SK-N-SH (cell line): ENCODE data around the gene ZNF689. TPM values are rescaled to one million over a fixed set of nuclear protein-coding genes. Genes with fewer than 3 reads are reported as not detected.

ENCODE experiments used
- CTCF ChIA-PET: fragments of 300-600, 350-600 bp; formaldehyde crosslinking; extraction: SDS; loops from one replicate; lab custom pipeline; 2021; lab: Yijun Ruan, JAX
- POLR2A ChIA-PET: fragments of 350-600 bp; sonication (Branson Sonifier 250); formaldehyde crosslinking; extraction: SDS; loops from one replicate; lab custom pipeline; 2020; ENCODE audit warnings: antibody characterized with exemption, inconsistent platforms; lab: Yijun Ruan, JAX
- DNase-seq: peaks from one replicate; pipeline ENCODE4 v3.0.0; 2012
- H2AFZ ChIP-seq: fragments of 200-600 bp; sonication (generic); 2 replicates; pipeline ENCODE4 v1.8.1; 2016; ENCODE audit warnings: antibody characterized with exemption, mild to moderate bottlenecking, low read depth
- H3F3A ChIP-seq: fragments of 200-600 bp; sonication (generic); replicated peaks from 2 replicates; pipeline ENCODE3; 2016; ENCODE audit warnings: antibody characterized with exemption, mild to moderate bottlenecking; ENCODE audit not compliant: insufficient read depth
- H3K27ac ChIP-seq, 2 experiments: fragments of 200-500 bp in 1 of 2; fragments of 200-600 bp in 1 of 2; sonication (Bioruptor generic) in 1 of 2; sonication (generic), shearing (Covaris generic) in 1 of 2; 2 replicates each; pipeline versions ENCODE4 v1.5.1 to v1.6.1; 2014 to 2016; ENCODE audit warnings: low read depth in 2 of 2, inconsistent platforms in 1 of 2, low read length in 1 of 2, mild to moderate bottlenecking in 1 of 2, mixed read lengths in 1 of 2
- H3K27me3 ChIP-seq: fragments of 200-600 bp; sonication (generic), shearing (Covaris generic); 2 replicates; pipeline ENCODE4 v1.6.1; 2016; ENCODE audit warnings: mixed run types; ENCODE audit not compliant: insufficient read depth
- H3K36me3 ChIP-seq, 2 experiments: fragments of 200-500 bp in 1 of 2; fragments of 200-600 bp in 1 of 2; sonication (Bioruptor generic) in 1 of 2; sonication (generic) in 1 of 2; replicated peaks in 1 of 2; 2 replicates each; pipeline versions ENCODE3 to v1.5.1; 2014 to 2016; ENCODE audit warnings: low read length in 1 of 2, mild to moderate bottlenecking in 1 of 2; ENCODE audit not compliant: insufficient read depth in 2 of 2, control insufficient read depth in 1 of 2
- H3K4me1 ChIP-seq, 2 experiments: fragments of 200-500 bp in 1 of 2; fragments of 200-600 bp in 1 of 2; sonication (Bioruptor generic) in 1 of 2; sonication (generic), shearing (Covaris generic) in 1 of 2; 2 replicates each; pipeline versions ENCODE4 v1.5.1 to v1.6.1; 2014 to 2016; ENCODE audit warnings: low read depth in 1 of 2, low read length in 1 of 2, mixed run types in 1 of 2; ENCODE audit not compliant: insufficient read depth in 2 of 2, control insufficient read depth in 1 of 2
- H3K4me2 ChIP-seq: fragments of 200-600 bp; sonication (generic), shearing (Covaris generic); 2 replicates; pipeline ENCODE4 v1.6.1; 2017; ENCODE audit warnings: mixed run types
- H3K4me3 ChIP-seq, 2 experiments: fragments of 200-500 bp in 1 of 2; fragments of 200-600 bp in 1 of 2; sonication (Bioruptor generic) in 1 of 2; sonication (generic), shearing (Covaris generic) in 1 of 2; 2 replicates each; pipeline versions ENCODE4 v1.5.1 to v1.8.1; 2014 to 2016; ENCODE audit warnings: low read depth in 2 of 2, inconsistent platforms in 1 of 2, low read length in 1 of 2, mild to moderate bottlenecking in 1 of 2, mixed read lengths in 1 of 2, moderate library complexity in 1 of 2
- H3K79me2 ChIP-seq: fragments of 200-600 bp; sonication (generic); 2 replicates; pipeline ENCODE4 v1.8.1; 2017; ENCODE audit warnings: mild to moderate bottlenecking; ENCODE audit not compliant: insufficient read depth
- H3K9ac ChIP-seq: fragments of 200-600 bp; sonication (generic); 2 replicates; pipeline ENCODE4 v1.6.1; 2017; ENCODE audit warnings: mixed run types
- H3K9me2 ChIP-seq: fragments of 200-600 bp; sonication (generic); 2 replicates; pipeline ENCODE4 v1.6.1; 2017; ENCODE audit warnings: mixed run types
- H3K9me3 ChIP-seq: fragments of 200-600 bp; sonication (generic); 2 replicates; pipeline ENCODE4 v1.6.1; 2017; ENCODE audit warnings: mixed run types, mild to moderate bottlenecking, moderate library complexity
- H4K20me1 ChIP-seq: fragments of 200-600 bp; sonication (generic); 2 replicates; pipeline ENCODE4 v1.6.1; 2017; ENCODE audit warnings: mild to moderate bottlenecking, mixed run types; ENCODE audit not compliant: insufficient read depth
- CHD2 ChIP-seq: fragments of 150-350 bp; IDR thresholded peaks from 2 replicates; pipeline ENCODE4 v1.6.1; 2018; ENCODE audit warnings: low read length; ENCODE audit not compliant: partially characterized antibody
- ELF1 ChIP-seq: IDR thresholded peaks from 2 replicates; pipeline ENCODE4 v1.4.0; 2012
- EZH2phosphoT487 ChIP-seq: fragments of 200-600 bp; sonication (generic); IDR thresholded peaks from 2 replicates; pipeline ENCODE4 v1.6.1; 2017; ENCODE audit warnings: low read depth, mixed run types, mild to moderate bottlenecking, antibody characterized with exemption, moderate library complexity, borderline replicate concordance
- FOSL2 ChIP-seq: IDR thresholded peaks from 2 replicates; pipeline ENCODE4 v1.4.0; 2012; ENCODE audit warnings: low read depth, mild to moderate bottlenecking, moderate library complexity, borderline replicate concordance
- GABPA ChIP-seq: IDR thresholded peaks from 2 replicates; pipeline ENCODE4 v1.4.0; 2012; ENCODE audit warnings: low read depth, mild to moderate bottlenecking
- JUND ChIP-seq: IDR thresholded peaks from 2 replicates; pipeline ENCODE4 v1.4.0; 2012
- MEF2A ChIP-seq: IDR thresholded peaks from 2 replicates; pipeline ENCODE4 v1.4.0; 2012; ENCODE audit warnings: low read depth, borderline replicate concordance
- POLR2AphosphoS5 ChIP-seq: IDR thresholded peaks from 2 replicates; pipeline ENCODE4 v1.6.1; 2012; ENCODE audit warnings: low read depth, low read length
- RCOR1 ChIP-seq: fragments of 150-350 bp; IDR thresholded peaks from 2 replicates; pipeline ENCODE4 v1.6.1; 2017; ENCODE audit warnings: antibody characterized with exemption, low read length
- RFX5 ChIP-seq: IDR thresholded peaks from 2 replicates; pipeline ENCODE4 v1.6.1; 2012; ENCODE audit warnings: mild to moderate bottlenecking, improper control_type of control experiment, low read length
- RXRA ChIP-seq: IDR thresholded peaks from 2 replicates; pipeline ENCODE4 v1.4.0; 2012; ENCODE audit warnings: low read depth, mild to moderate bottlenecking, borderline replicate concordance
- TEAD4 ChIP-seq: IDR thresholded peaks from 2 replicates; pipeline ENCODE4 v1.4.0; 2012; ENCODE audit warnings: mild to moderate bottlenecking, borderline replicate concordance; ENCODE audit not compliant: insufficient read depth
- WGBS: methylation state at CpG from one replicate; pipeline ENCODE4 v1.1.6; 2017; ENCODE audit warnings: low lambda C conversion rate; 5-methylcytosine and 5-hydroxymethylcytosine counted together
- polyA plus RNA-seq, 3 experiments: library from polyadenylated mRNA; depleted of rRNA; stranded (reverse); fragments of >200 nt; gene quantifications; 2 replicates each; pipeline ENCODE4 v1.2.3, GENCODE V29; 2012
- TF ChIP-seq, protein P1 (sequence below): IDR thresholded peaks from 2 replicates; pipeline ENCODE4 v1.4.0; 2012; ENCODE audit warnings: low read depth, borderline replicate concordance
- TF ChIP-seq, protein P2 (sequence below): IDR thresholded peaks from 2 replicates; pipeline ENCODE4; 2012
- TF ChIP-seq, protein P3 (sequence below): fragments of 150-350 bp; IDR thresholded peaks from 2 replicates; pipeline ENCODE4 v1.6.1; 2016; ENCODE audit warnings: mild to moderate bottlenecking, low read depth, low read length
- TF ChIP-seq, protein P4 (sequence below): IDR thresholded peaks from 2 replicates; pipeline ENCODE4 v1.6.1; 2012; ENCODE audit warnings: mild to moderate bottlenecking, low read depth, low read length, moderate library complexity
- TF ChIP-seq, protein P5 (sequence below): IDR thresholded peaks from 2 replicates; pipeline ENCODE4 v1.4.0; 2012; ENCODE audit warnings: low read depth

The ZNF689 gene
- polyA plus RNA-seq, 1 of the 3 experiments (the other 2 are of a cell fraction) = 2.9 TPM

DNA sequence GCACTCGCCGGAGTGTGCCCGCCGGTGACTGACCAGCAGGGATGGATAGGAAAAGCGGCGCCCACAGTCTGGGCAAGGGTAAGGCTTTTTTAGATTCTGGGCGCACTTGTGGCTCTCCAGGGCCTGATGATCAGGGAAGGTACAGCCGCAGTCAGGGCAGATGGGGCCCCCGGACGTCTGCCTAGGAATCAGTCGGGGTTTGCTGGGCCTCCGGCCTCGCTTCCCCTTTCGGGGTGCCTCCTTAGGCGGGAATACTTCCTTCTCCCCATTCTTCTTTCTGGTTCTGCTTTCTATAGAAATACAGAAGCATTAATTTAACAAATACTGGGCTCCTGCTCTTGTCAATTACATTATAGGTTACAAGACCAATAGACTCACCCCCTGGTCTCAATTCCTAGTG is 5.0 kb downstream of the ZNF689 start:
- no peak for TF ChIP-seq RCOR1
- TF ChIP-seq GABPA = no peak
- no peak for TF ChIP-seq JUND
- TF ChIP-seq, protein P1, sequence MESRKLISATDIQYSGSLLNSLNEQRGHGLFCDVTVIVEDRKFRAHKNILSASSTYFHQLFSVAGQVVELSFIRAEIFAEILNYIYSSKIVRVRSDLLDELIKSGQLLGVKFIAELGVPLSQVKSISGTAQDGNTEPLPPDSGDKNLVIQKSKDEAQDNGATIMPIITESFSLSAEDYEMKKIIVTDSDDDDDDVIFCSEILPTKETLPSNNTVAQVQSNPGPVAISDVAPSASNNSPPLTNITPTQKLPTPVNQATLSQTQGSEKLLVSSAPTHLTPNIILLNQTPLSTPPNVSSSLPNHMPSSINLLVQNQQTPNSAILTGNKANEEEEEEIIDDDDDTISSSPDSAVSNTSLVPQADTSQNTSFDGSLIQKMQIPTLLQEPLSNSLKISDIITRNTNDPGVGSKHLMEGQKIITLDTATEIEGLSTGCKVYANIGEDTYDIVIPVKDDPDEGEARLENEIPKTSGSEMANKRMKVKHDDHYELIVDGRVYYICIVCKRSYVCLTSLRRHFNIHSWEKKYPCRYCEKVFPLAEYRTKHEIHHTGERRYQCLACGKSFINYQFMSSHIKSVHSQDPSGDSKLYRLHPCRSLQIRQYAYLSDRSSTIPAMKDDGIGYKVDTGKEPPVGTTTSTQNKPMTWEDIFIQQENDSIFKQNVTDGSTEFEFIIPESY = no peak
- no peak for TF ChIP-seq FOSL2
- no peak for TF ChIP-seq EZH2phosphoT487
- no peak for TF ChIP-seq MEF2A
- no peak for TF ChIP-seq RFX5
- TF ChIP-seq RXRA = no peak
- TF ChIP-seq, protein P2, sequence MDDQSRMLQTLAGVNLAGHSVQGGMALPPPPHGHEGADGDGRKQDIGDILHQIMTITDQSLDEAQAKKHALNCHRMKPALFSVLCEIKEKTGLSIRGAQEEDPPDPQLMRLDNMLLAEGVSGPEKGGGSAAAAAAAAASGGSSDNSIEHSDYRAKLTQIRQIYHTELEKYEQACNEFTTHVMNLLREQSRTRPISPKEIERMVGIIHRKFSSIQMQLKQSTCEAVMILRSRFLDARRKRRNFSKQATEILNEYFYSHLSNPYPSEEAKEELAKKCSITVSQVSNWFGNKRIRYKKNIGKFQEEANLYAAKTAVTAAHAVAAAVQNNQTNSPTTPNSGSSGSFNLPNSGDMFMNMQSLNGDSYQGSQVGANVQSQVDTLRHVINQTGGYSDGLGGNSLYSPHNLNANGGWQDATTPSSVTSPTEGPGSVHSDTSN = no peak
- Histone ChIP-seq H3K79me2 (peaks cover 25% of the 10 kb centered on the region), H3K9me3 (no peaks in the 10 kb centered on the region), H3K27me3 (no peaks in the 10 kb centered on the region), H4K20me1 (no peaks in the 10 kb centered on the region), H3K4me1 (peaks cover 5 to 6% of the 10 kb centered on the region in 2 experiments; a peak in 2 of 4 replicates), H3K9me2 (no peaks in the 10 kb centered on the region), H3K9ac (no peak overlapping the region), H3F3A (peaks cover 4% of the 10 kb centered on the region), H3K4me3 (no peak overlapping the region), H2AFZ (no peak overlapping the region), H3K27ac (no peak overlapping the region), H3K4me2 (no peak overlapping the region), H3K36me3 (peaks cover 22 to 35% of the 10 kb centered on the region in 2 experiments)
- ChIA-PET CTCF (interaction anchor here (1.6 kb wide), 1 partner anchor 10 kb away, joined by 6 read pairs; no protein-coding TSS in a partner anchor), POLR2A (interaction anchor here (0.6 kb wide), 1 partner anchor 114 kb away, joined by 5 read pairs; no protein-coding TSS in a partner anchor)
- WGBS = 92% methylated on average over 10 of the region's 15 CpGs
- DNase-seq = no peak

DNA sequence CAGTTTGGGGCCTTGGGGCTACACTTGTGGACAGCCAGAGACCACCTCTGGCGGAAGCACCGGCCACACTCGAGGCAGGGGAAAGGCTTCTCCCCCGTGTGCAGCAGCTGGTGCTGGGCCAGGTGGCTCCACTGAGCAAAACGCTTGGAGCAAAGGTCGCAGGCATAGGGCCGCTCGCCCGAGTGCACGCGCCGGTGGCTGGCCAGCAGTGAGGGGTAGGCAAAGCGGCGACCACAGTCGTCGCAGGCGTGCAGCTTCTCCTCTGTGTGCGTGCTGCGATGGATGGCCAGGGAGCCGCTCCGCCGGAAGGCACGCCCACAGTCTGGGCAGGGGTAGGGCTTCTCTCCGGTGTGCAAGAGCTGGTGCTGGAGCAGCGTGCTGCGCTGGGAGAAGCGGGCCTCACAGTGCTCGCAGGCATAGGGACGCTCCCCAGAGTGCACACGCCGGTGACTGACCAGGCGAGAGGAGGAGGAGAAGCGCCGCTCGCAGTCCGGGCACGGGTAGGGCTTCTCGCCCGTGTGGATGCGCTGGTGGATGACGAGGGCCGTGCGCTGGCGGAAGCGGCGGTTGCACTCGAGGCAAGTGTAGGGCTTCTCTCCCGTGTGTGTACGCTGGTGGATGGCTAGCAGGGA is 5.8 kb downstream of the ZNF689 start:
- Histone ChIP-seq H3K4me2 (no peak overlapping the region), H3K27ac (no peak overlapping the region), H3K27me3 (no peaks in the 10 kb centered on the region), H3K9ac (no peak overlapping the region), H3K9me2 (no peaks in the 10 kb centered on the region), H2AFZ (no peak overlapping the region), H3K79me2 (peaks cover 22% of the 10 kb centered on the region), H3K9me3 (no peaks in the 10 kb centered on the region), H4K20me1 (no peaks in the 10 kb centered on the region), H3K4me3 (no peak overlapping the region), H3K36me3 (peaks cover 22 to 35% of the 10 kb centered on the region in 2 experiments), H3K4me1 (peaks cover 5 to 6% of the 10 kb centered on the region in 2 experiments; a peak in 2 of 4 replicates), H3F3A (peaks cover 4% of the 10 kb centered on the region)
- ChIA-PET CTCF (interaction anchor here (1.0 kb wide), 1 partner anchor 32 kb away, joined by 3 read pairs; no protein-coding TSS in a partner anchor), POLR2A (no interaction called here)
- 95% methylated on average over 48 of the region's 49 CpGs for WGBS
- DNase-seq = no peak
- no peak for TF ChIP-seq FOSL2
- no peak for TF ChIP-seq RCOR1
- TF ChIP-seq TEAD4 = no peak
- no peak for TF ChIP-seq EZH2phosphoT487
- TF ChIP-seq RFX5 = no peak
- TF ChIP-seq CHD2 = no peak
- TF ChIP-seq, protein P3, sequence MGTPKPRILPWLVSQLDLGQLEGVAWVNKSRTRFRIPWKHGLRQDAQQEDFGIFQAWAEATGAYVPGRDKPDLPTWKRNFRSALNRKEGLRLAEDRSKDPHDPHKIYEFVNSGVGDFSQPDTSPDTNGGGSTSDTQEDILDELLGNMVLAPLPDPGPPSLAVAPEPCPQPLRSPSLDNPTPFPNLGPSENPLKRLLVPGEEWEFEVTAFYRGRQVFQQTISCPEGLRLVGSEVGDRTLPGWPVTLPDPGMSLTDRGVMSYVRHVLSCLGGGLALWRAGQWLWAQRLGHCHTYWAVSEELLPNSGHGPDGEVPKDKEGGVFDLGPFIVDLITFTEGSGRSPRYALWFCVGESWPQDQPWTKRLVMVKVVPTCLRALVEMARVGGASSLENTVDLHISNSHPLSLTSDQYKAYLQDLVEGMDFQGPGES = no peak
- no peak for TF ChIP-seq JUND
- TF ChIP-seq, protein P4, sequence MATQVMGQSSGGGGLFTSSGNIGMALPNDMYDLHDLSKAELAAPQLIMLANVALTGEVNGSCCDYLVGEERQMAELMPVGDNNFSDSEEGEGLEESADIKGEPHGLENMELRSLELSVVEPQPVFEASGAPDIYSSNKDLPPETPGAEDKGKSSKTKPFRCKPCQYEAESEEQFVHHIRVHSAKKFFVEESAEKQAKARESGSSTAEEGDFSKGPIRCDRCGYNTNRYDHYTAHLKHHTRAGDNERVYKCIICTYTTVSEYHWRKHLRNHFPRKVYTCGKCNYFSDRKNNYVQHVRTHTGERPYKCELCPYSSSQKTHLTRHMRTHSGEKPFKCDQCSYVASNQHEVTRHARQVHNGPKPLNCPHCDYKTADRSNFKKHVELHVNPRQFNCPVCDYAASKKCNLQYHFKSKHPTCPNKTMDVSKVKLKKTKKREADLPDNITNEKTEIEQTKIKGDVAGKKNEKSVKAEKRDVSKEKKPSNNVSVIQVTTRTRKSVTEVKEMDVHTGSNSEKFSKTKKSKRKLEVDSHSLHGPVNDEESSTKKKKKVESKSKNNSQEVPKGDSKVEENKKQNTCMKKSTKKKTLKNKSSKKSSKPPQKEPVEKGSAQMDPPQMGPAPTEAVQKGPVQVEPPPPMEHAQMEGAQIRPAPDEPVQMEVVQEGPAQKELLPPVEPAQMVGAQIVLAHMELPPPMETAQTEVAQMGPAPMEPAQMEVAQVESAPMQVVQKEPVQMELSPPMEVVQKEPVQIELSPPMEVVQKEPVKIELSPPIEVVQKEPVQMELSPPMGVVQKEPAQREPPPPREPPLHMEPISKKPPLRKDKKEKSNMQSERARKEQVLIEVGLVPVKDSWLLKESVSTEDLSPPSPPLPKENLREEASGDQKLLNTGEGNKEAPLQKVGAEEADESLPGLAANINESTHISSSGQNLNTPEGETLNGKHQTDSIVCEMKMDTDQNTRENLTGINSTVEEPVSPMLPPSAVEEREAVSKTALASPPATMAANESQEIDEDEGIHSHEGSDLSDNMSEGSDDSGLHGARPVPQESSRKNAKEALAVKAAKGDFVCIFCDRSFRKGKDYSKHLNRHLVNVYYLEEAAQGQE = no peak
- TF ChIP-seq POLR2AphosphoS5 = no peak
- TF ChIP-seq ELF1 = no peak
- TF ChIP-seq, protein P5, sequence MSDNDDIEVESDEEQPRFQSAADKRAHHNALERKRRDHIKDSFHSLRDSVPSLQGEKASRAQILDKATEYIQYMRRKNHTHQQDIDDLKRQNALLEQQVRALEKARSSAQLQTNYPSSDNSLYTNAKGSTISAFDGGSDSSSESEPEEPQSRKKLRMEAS = no peak
